Loucy (cell line): Measurements from ENCODE around the gene MRNIP.

Experiments used
- EZH2phosphoT487 ChIP-seq: fragments of 200-600 bp; IDR thresholded peaks from 2 replicates; pipeline ENCODE4 v1.6.1; 2018; ENCODE audit warnings: antibody characterized with exemption, mild to moderate bottlenecking, moderate library complexity, borderline replicate concordance
- TF ChIP-seq, protein P1 (sequence below): fragments of 200-600 bp; sonication (generic); conservative IDR thresholded peaks from 2 replicates; pipeline ENCODE4 v1.5.1; 2014; ENCODE audit warnings: mild to moderate bottlenecking, antibody characterized with exemption, low read length

DNA sequence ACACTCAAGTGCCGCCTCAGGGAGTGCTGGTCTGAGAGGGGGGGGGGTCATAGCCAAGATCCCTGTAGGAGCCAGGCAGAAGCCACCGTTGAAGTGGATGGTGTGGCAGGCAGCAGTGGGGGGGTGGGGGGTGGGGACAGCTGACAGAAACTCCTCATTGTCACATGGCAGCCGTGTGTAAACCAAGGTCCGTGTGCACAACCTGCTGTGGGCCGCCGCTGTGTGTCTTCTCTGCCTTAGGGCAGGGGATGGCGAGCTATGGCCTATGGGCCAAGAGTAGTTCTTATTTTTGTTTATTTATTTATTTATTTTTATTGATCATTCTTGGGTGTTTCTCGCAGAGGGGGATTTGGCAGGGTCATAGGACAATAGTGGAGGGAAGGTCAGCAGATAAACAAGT is 24.5 kb downstream of the MRNIP start:
- TF ChIP-seq, protein P1, sequence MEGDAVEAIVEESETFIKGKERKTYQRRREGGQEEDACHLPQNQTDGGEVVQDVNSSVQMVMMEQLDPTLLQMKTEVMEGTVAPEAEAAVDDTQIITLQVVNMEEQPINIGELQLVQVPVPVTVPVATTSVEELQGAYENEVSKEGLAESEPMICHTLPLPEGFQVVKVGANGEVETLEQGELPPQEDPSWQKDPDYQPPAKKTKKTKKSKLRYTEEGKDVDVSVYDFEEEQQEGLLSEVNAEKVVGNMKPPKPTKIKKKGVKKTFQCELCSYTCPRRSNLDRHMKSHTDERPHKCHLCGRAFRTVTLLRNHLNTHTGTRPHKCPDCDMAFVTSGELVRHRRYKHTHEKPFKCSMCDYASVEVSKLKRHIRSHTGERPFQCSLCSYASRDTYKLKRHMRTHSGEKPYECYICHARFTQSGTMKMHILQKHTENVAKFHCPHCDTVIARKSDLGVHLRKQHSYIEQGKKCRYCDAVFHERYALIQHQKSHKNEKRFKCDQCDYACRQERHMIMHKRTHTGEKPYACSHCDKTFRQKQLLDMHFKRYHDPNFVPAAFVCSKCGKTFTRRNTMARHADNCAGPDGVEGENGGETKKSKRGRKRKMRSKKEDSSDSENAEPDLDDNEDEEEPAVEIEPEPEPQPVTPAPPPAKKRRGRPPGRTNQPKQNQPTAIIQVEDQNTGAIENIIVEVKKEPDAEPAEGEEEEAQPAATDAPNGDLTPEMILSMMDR: no peak
- TF ChIP-seq EZH2phosphoT487: no peak
